Hepatocyte (in vitro differentiated cells): ENCODE measurements around the gene KRT16. TPM values are rescaled to one million over a fixed set of nuclear protein-coding genes. Genes with fewer than 3 reads are reported as not detected.
"Not testable (repeated sequence)": the region's sequence is repeated elsewhere in the genome, so short reads cannot be mapped to it uniquely, and the experiment has no call there.

Experiments used
- DNase-seq: peaks from one replicate; pipeline ENCODE4 v3.0.0-alpha.2; 2016; ENCODE audit warnings: low spot score
- H2AFZ ChIP-seq: fragments of 200-600 bp; sonication (generic); 2 replicates; pipeline ENCODE4 v1.6.0; 2016; ENCODE audit warnings: antibody characterized with exemption, mild to moderate bottlenecking
- H3K27ac ChIP-seq: fragments of 200-600 bp; sonication (generic); 2 replicates; pipeline ENCODE4 v1.5.1; 2016; ENCODE audit warnings: mild to moderate bottlenecking
- H3K27me3 ChIP-seq: fragments of 200-600 bp; sonication (generic); 2 replicates; pipeline ENCODE4 v1.6.1; 2016
- H3K36me3 ChIP-seq: fragments of 200-600 bp; sonication (generic); replicated peaks from 2 replicates; pipeline ENCODE4 v1.5.1; 2016; ENCODE audit warnings: low read depth; ENCODE audit not compliant: insufficient read depth
- H3K4me1 ChIP-seq: fragments of 200-600 bp; sonication (generic); 2 replicates; pipeline ENCODE4 v1.5.1; 2016; ENCODE audit warnings: mild to moderate bottlenecking, moderate library complexity; ENCODE audit not compliant: insufficient read depth
- H3K4me2 ChIP-seq: fragments of 200-600 bp; sonication (generic); 2 replicates; pipeline ENCODE4 v1.6.0; 2016
- H3K4me3 ChIP-seq: fragments of 200-600 bp; sonication (generic); 2 replicates; pipeline ENCODE4 v1.5.1; 2016; ENCODE audit warnings: mild to moderate bottlenecking
- H3K79me2 ChIP-seq: fragments of 200-600 bp; sonication (generic); 2 replicates; pipeline ENCODE4 v1.6.0; 2017; ENCODE audit warnings: mild to moderate bottlenecking
- H3K9me2 ChIP-seq: fragments of 200-600 bp; sonication (generic); replicated peaks from 2 replicates; pipeline ENCODE4 v1.6.0; 2017; ENCODE audit warnings: mild to moderate bottlenecking; ENCODE audit not compliant: insufficient read depth
- H3K9me3 ChIP-seq: fragments of 200-600 bp; sonication (generic); 2 replicates; pipeline ENCODE4 v1.5.1; 2016; ENCODE audit warnings: low read depth, mild to moderate bottlenecking
- H4K20me1 ChIP-seq: fragments of 200-600 bp; sonication (generic); 2 replicates; pipeline ENCODE4 v1.6.0; 2016; ENCODE audit warnings: mild to moderate bottlenecking; ENCODE audit not compliant: insufficient read depth, poor library complexity, severe bottlenecking
- EZH2 ChIP-seq: fragments of 200-600 bp; sonication (generic); IDR thresholded peaks from 2 replicates; pipeline ENCODE4 v1.6.1; 2016; ENCODE audit warnings: antibody characterized with exemption, mild to moderate bottlenecking, borderline replicate concordance
- EZH2phosphoT487 ChIP-seq: fragments of 200-600 bp; sonication (generic); IDR thresholded peaks from one replicate; pipeline ENCODE4 v1.6.1; 2018; ENCODE audit warnings: antibody characterized with exemption, mild to moderate bottlenecking, low read depth, moderate library complexity; ENCODE audit not compliant: unreplicated experiment, severe bottlenecking
- whole genome bisulfite sequencing: methylation state at CpG from one replicate; pipeline ENCODE4 v1.1.6; 2016; ENCODE audit warnings: low lambda C conversion rate; ENCODE audit errors: missing lambda C conversion rate; 5-methylcytosine and 5-hydroxymethylcytosine counted together
- polyA plus RNA-seq: library from polyadenylated mRNA; unstranded; fragments of >200 nt; fragmentation: Nextera tagmentation; extraction: Ambion mirVana; gene quantifications from 2 replicates; pipeline ENCODE4 v1.2.1, GENCODE V29; 2016
- total RNA-seq: library from RNA; depleted of rRNA; stranded (reverse); fragments of >200 nt; gene quantifications from 2 replicates; pipeline ENCODE4 v1.2.3, GENCODE V29; 2014
- TF ChIP-seq, protein P1 (sequence below): fragments of 200-600 bp; sonication (generic); IDR thresholded peaks from 2 replicates; pipeline ENCODE4 v1.5.1; 2016; ENCODE audit warnings: antibody characterized with exemption, mild to moderate bottlenecking; ENCODE audit not compliant: poor library complexity

The KRT16 gene
- total and polyA plus RNA-seq, 2 experiments from 2014 or later = 0.90 to 2.5 TPM

DNA sequence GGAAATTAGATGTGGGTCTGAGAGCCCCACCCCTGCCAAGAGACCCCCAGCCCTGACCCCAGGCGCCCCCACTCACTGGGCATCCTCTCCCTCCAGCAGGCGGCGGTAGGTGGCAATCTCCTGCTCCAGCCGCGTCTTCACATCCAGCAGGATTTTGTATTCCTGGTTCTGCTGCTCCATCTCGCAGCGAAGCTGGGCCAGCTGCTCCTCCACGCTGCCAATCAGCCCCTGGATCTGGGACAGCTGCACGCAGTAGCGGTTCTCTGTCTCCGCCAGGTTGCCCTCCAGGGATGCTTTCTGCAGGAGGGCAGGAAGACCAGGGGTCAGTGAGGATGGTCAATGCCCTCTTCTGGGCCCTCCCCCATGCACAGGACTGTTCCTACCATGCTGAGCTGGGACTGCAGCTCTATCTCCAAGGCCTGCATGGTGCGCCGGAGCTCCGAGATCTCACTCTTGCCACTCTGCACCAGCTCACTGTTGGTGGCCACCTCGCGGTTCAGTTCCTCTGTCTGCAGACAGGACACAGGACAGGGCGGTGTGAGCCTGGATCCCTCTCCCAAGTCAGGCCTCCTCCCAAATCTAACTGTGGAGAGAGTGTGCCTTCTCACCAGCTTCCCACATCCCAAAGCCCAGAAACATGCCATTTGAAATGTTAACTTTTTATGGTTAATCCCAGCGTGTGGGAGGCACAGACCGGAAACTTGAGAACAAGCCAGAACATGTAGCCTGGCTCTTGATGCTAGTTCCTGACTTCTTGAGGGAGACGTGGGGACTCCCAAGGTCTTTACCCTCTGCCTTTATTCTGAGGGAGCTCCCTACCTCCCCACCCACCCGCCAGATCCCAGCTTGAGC is 8.2 kb upstream of the KRT16 start:
- TF ChIP-seq, protein P1, sequence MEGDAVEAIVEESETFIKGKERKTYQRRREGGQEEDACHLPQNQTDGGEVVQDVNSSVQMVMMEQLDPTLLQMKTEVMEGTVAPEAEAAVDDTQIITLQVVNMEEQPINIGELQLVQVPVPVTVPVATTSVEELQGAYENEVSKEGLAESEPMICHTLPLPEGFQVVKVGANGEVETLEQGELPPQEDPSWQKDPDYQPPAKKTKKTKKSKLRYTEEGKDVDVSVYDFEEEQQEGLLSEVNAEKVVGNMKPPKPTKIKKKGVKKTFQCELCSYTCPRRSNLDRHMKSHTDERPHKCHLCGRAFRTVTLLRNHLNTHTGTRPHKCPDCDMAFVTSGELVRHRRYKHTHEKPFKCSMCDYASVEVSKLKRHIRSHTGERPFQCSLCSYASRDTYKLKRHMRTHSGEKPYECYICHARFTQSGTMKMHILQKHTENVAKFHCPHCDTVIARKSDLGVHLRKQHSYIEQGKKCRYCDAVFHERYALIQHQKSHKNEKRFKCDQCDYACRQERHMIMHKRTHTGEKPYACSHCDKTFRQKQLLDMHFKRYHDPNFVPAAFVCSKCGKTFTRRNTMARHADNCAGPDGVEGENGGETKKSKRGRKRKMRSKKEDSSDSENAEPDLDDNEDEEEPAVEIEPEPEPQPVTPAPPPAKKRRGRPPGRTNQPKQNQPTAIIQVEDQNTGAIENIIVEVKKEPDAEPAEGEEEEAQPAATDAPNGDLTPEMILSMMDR = no peak
- TF ChIP-seq EZH2phosphoT487 (no peak), EZH2 (no peak)
- no peak overlapping the region for H2AFZ ChIP-seq
- no peak overlapping the region for H3K4me2 ChIP-seq
- H3K9me3 ChIP-seq = no peaks in the 10 kb centered on the region
- DNase-seq = no peak
- no peak overlapping the region for H3K27ac ChIP-seq
- WGBS = 87% methylated on average over 21 of the region's 21 CpGs
- H3K79me2 ChIP-seq = no peaks in the 10 kb centered on the region
- H3K36me3 ChIP-seq = no peaks in the 10 kb centered on the region
- peaks cover 7% of the 10 kb centered on the region for H3K4me1 ChIP-seq
- no peak overlapping the region for H3K4me3 ChIP-seq
- no peaks in the 10 kb centered on the region for H3K9me2 ChIP-seq
- no peaks in the 10 kb centered on the region for H4K20me1 ChIP-seq
- H3K27me3 ChIP-seq = no peaks in the 10 kb centered on the region

DNA sequence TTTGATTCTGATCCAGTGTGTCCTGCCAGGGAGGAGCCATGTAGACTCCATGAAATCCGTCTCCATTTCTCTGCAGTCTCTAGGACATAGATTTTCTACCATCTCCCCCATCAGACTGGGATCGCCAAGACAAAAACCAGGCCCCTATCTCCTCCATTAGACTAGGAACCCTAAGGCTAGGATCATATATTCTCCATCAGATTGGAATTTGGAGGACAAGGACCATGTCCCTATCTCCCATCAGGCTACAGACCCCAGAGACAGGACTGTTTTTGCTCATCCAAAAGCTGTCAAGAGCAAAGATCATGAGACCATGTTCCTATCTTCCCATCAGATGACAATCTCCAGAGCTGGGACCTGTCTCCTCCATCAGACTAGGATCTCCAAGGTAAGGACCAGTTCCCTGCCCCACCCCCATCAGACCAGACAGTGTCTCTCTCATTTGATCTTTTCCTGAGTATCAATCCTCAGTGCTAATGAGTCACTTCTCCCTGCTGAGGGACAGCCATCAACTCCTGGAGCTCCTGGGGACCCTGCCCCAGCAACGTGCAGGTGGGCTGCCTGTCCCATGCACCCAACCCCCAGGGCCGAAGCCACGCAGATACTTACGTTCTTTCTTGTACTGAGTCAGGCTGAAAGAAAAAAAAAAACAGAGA is 7.5 kb upstream of the KRT16 start:
- not testable (repeated sequence) for H3K9me2 ChIP-seq, H4K20me1 ChIP-seq, H3K9me3 ChIP-seq, H3K36me3 ChIP-seq, H3K27me3 ChIP-seq, H3K27ac ChIP-seq, H2AFZ ChIP-seq, DNase-seq, H3K4me1 ChIP-seq, H3K79me2 ChIP-seq, H3K4me3 ChIP-seq, H3K4me2 ChIP-seq
- WGBS = 79% methylated on average over 6 of the region's 6 CpGs

DNA sequence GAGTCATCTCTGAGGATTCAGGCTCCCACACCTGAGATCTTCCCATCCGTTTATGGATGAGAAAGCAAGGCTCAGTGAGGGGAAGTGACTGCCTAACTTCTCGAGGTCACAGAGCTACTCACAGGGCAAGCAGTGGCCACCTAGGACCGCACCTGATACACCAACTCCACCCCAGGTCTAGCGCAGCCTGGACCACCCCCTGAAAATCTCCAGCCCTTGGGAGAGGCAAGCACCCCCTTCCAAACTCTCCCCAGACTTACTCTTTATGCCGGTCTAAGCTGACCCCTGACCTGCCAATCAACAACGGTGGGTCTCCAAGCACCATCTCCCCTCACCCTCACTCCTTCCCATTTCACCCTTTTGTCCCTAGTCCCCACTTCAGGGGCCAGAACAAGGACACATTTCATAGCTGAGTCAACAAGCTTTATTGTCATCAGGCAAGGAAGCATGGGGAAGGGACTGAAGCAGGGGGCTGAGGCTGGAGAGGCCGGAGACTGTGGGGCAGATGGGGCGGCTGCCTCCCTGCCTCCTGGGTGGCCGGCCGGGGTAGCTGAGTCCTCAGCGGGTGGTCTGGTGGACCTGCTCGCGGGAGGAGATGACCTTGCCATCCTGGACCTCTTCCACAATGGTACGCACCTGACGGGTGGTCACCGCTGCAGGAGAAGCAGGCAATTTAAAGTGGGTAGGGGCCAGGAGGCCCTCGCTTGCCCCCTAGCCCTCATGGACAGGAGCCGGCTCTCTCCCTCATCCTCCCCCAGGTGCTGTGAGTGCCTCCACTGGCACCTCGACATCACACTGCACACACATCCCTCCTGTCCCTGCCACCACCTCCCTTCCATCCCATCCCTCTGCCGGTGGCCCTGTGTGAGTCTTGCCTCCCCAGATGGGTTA is 6.7 kb upstream of the KRT16 start:
- Histone ChIP-seq H4K20me1 (no peaks in the 10 kb centered on the region), H3K79me2 (no peaks in the 10 kb centered on the region), H3K27ac (no peak overlapping the region), H3K9me2 (no peaks in the 10 kb centered on the region), H3K4me1 (peaks cover 7% of the 10 kb centered on the region), H3K4me3 (no peak overlapping the region), H3K4me2 (no peak overlapping the region), H3K9me3 (no peaks in the 10 kb centered on the region), H2AFZ (no peak overlapping the region), H3K27me3 (no peaks in the 10 kb centered on the region), H3K36me3 (no peaks in the 10 kb centered on the region)
- no peak for DNase-seq
- TF ChIP-seq, protein P1 = no peak
- WGBS = 85% methylated on average over 18 of the region's 20 CpGs
